Measurements from ENCODE around the gene DUS4L.

The DUS4L gene

DNA sequence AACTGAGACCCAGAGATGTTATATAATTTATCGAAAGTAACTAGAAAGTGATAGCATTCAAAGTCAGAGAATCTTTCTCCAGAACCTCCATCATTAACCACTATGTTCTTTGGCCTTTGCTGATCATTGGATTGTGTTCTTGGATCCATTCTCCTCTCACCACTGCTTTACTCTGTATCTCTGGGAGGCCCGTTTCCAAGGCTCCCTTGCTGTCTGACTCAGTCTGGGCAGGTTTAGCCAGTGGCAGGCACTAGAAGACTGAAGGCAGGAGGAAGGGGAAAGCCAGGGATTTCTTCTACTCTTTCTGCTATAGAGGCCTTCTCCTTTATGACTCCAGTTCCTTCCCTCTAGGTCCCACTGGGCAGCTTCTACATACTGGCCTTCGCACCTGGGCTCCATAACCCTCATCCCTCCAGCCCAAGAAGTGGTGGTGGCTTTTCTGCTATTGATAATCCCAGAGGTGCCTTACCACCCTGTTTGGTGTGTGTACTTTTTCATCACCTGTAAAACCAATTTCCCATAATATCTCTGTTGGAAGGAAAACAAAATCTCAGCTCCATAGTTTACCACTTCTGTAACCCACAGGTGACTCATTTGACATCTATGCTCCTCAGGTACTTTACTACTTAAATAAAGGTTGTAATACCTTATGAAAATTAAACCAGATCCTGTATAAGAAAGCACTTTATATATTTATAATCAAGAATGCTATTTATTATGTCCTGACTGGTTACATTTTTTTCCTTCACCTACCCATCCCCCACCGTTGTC is 52.3 kb downstream of the DUS4L start:
- no peak for DNase-seq

DNA sequence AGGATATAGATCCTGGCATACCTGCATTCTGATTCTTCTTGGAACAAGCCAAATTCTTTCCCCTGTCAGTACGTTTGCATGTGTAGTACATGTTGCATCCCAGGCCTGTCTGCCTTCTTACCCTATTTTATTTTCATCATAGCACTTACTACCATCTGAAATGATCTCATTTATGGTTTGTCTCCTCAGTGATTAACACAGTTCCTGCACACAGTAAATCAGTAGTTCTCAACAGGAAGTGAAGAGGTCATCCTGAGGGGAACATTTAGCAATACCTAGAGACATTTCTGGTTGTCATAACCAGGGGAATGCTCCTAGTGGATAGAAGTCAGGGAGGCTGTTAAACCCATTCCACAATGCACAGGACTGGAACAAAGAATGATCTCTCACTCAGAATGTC is 58.7 kb downstream of the DUS4L start:
- no peak for DNase-seq

DNA sequence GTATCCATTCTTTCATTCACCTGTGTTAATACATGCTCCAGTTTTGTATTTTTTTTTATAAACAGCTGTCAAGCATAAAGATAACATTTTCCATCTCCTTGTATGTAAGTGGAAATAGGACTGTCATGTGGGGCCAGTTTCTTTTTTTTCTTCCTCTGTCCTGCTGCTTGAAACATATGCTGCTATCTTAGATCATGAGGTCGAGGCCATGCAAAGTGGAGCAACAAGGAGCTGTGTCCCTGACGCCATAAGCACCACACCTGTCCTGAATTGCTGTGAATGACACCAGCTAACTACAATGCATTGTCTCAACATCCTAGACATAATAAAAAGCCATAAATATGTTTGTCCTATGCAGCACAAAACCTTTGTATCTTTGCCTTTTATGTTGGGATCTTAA is 59.1 kb downstream of the DUS4L start:
- DNase-seq = no peak

DNA sequence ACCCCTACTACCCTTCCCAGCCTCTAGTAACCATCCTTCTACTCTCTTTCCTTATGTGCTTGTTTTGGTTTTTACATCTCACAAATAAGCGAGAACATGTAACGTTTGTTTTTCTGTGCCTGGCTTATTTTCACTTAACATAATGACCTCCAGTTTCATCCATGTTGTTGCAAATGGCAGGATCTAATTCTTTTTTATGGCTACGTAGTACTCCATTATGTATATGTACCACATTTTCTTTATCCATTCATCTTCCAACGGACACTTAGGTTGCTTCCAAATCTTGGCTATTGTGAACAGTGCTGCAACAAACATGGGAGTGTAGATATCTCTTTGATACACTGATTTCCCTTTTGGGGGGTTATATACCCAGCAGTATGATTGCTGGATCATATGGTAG is 63.2 kb downstream of the DUS4L start:
- no peak for DNase-seq
